ENCODE results near the gene USP43.
"Not testable (repeated sequence)": the region's sequence is repeated elsewhere in the genome, so short reads cannot be mapped to it uniquely, and the experiment has no call there.

Gene USP43

DNA sequence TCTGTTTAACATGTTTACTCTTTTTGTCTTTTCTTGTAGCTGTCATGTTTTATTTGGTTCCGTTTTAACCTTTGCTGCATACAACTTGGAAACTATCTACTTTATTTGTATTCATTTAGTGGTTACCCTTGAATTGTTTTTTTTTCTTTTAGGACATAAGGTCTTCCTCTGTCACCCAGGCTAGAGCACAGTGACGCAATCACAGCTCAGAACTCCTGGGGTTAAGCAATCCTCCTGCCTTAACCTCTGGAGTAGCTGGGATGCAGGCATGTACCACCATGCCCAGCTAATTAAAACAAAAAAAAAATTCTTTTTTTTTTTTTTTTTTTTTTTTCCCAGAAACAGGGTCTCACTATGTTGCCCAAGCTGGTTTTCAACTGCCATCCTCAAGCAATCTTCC lies 29.8 kb upstream of the USP43 start:
- H3K4me3 ChIP-seq (replicated peaks; ENCODE audit: low read depth, low read length): no peak overlapping the region
- TF ChIP-seq, protein P1, sequence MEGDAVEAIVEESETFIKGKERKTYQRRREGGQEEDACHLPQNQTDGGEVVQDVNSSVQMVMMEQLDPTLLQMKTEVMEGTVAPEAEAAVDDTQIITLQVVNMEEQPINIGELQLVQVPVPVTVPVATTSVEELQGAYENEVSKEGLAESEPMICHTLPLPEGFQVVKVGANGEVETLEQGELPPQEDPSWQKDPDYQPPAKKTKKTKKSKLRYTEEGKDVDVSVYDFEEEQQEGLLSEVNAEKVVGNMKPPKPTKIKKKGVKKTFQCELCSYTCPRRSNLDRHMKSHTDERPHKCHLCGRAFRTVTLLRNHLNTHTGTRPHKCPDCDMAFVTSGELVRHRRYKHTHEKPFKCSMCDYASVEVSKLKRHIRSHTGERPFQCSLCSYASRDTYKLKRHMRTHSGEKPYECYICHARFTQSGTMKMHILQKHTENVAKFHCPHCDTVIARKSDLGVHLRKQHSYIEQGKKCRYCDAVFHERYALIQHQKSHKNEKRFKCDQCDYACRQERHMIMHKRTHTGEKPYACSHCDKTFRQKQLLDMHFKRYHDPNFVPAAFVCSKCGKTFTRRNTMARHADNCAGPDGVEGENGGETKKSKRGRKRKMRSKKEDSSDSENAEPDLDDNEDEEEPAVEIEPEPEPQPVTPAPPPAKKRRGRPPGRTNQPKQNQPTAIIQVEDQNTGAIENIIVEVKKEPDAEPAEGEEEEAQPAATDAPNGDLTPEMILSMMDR (IDR thresholded peaks at IDR 0.05; ENCODE audit: low read depth, low read length, missing control alignments): no peak
- DNase-seq (ENCODE audit: extremely low read depth, low read depth): no peak

DNA sequence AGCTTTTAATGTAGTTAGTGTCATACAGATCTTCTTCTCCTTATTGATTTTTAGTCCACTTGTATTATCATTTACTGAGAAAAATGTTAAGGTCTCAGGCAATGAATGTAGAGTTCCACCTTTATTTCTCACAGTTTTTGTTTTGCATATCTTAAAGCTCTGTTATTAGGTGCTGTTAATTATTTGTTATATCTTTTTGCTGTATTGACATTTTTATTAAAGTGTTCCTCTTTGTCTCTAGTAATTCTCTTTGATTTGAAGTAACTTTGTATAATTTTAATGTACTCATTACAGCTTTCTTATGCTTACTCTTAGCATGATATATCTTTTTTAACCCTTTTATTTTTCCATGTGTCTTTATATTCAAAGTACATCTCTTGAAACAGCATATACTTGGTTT lies 22.4 kb upstream of the USP43 start:
- H3K4me3 ChIP-seq (replicated peaks; ENCODE audit: low read depth, low read length): no peak overlapping the region
- no peak for DNase-seq (ENCODE audit: extremely low read depth, low read depth)
- TF ChIP-seq, protein P1 (IDR thresholded peaks at IDR 0.05; ENCODE audit: low read depth, low read length, missing control alignments): no peak

DNA sequence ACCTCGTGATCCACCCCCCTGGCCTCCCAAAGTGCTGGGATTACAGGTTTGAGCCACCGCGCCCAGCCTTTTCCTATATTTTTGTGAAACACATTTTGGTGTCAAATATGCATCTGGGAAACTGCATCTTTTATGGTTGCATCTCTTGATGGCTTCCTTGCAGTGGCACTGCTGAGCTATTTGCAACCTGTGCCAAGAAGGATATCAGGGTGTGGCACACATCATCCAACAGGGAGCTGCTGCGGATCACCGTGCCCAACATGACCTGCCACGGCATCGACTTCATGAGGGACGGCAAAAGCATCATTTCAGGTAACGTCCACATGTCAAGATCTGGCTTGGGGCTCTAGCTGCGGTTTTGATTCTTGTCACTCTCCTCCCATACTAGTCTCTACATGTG lies 16.8 kb upstream of the USP43 start:
- TF ChIP-seq, protein P1 (IDR thresholded peaks at IDR 0.05; ENCODE audit: low read depth, low read length, missing control alignments): no peak
- DNase-seq (ENCODE audit: extremely low read depth, low read depth): no peak
- no peak overlapping the region for H3K4me3 ChIP-seq (replicated peaks; ENCODE audit: low read depth, low read length)

DNA sequence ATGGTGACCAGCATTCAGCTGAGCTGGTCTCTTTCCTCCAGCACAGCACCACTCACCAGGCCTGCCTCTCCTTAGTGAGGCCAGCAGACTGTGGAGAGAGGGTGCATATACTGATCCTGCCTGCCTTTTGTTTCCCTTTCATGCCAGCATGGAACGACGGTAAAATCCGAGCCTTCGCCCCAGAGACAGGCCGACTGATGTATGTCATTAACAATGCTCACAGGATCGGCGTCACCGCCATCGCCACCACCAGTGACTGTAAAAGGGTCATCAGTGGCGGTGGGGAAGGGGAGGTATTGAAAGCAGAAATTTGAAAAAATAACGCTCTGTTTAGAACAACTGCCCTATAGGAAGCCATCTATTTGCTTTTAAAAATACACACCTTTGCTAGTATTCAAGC lies 12.6 kb upstream of the USP43 start:
- TF ChIP-seq, protein P1 (IDR thresholded peaks at IDR 0.05; ENCODE audit: low read depth, low read length, missing control alignments): no peak
- DNase-seq (ENCODE audit: extremely low read depth, low read depth): no peak
- no peak overlapping the region for H3K4me3 ChIP-seq (replicated peaks; ENCODE audit: low read depth, low read length)

DNA sequence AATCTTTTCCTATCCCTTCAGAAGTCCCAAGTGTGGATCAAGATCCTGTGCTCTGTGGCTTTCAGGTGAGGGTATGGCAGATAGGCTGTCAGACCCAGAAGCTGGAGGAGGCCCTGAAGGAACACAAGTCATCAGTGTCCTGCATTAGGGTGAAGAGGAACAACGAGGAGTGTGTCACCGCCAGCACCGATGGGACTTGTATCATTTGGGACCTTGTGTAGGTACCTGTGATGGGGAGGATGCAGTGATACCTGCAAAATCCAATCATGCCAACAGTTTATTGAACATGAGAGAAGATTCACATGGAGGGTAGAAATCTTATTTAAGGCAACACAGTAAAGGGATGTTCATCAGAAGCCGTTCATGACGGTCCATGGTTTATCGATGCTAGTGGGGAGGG lies 10.0 kb upstream of the USP43 start:
- TF ChIP-seq, protein P1 (IDR thresholded peaks at IDR 0.05; ENCODE audit: low read depth, low read length, missing control alignments): no peak

DNA sequence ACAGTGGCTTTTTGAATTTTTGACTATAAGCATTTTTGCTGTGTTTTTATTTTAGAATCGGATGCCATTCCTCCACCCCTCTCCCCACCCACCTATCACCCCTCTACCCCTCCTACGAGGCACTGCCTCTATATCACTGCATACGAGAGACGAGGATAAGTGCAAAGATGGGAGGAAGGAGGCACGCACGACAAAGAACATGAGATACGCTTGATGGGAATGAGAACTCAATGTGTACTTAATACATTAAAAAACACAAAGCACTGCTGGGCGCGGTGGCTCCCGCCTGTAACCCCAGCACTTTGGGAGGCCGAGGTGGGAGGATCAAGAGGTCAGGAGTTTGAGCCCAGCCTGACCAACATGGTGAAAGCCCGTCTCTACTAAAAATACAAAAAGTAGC lies 8.8 kb upstream of the USP43 start:
- H3K4me3 ChIP-seq (replicated peaks; ENCODE audit: low read depth, low read length): no peak overlapping the region
- DNase-seq (ENCODE audit: extremely low read depth, low read depth): no peak
- TF ChIP-seq, protein P1 (IDR thresholded peaks at IDR 0.05; ENCODE audit: low read depth, low read length, missing control alignments): no peak

More for the DNA sequence above, 10.0 kb upstream of the USP43 start:
- no peak overlapping the region for H3K4me3 ChIP-seq (replicated peaks; ENCODE audit: low read depth, low read length)
- no peak for DNase-seq (ENCODE audit: extremely low read depth, low read depth)

DNA sequence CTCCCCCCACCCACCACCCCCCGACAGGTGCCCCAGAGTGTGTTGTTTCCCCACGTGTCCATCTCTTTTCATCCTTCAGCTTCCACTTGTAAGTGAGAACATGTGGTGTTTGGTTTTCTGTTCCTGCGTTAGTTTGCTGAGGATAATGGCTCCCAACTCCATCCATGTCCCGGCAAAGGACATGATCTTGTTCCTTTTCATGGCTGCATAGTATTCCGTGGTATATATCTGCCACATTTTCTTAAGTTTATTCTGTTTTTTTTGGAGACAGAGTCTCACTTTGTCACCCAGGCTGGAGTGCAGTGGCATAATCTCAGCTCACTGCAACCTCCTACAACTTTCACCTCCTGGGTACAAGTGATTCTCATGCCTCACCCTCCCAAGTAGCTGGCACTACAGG lies 4.9 kb upstream of the USP43 start:
- not testable (repeated sequence) for DNase-seq (ENCODE audit: extremely low read depth, low read depth); H3K4me3 ChIP-seq (replicated peaks; ENCODE audit: low read depth, low read length)

Data from HFF-Myc (cell line).